Liver (tissue), 9 donors: ENCODE data around the gene PARD3. TPM values are rescaled to one million over a fixed set of nuclear protein-coding genes. Genes with fewer than 3 reads are reported as not detected.

Source experiments
- DNase-seq: peaks from one replicate; pipeline ENCODE4 v3.0.0-alpha.2; 2017; ENCODE audit warnings: low spot score
- H3K27ac ChIP-seq, 2 donors: one replicate each; pipeline ENCODE4 v1.7.0; 2013; ENCODE audit warnings: inconsistent platforms in 2 of 2, low read length in 2 of 2, control low read depth in 1 of 2, low read depth in 1 of 2, mild to moderate bottlenecking in 1 of 2
- H3K27me3 ChIP-seq, 4 donors: one replicate each; pipeline versions ENCODE4 v1.6.1 to v1.7.0; 2013; ENCODE audit warnings: low read length in 3 of 4, inconsistent platforms in 1 of 4, mild to moderate bottlenecking in 1 of 4, moderate library complexity in 1 of 4; ENCODE audit not compliant: control insufficient read depth in 4 of 4, insufficient read depth in 4 of 4
- H3K36me3 ChIP-seq, 4 donors: one replicate each; pipeline versions ENCODE4 v1.6.1 to v1.7.0; 2013; ENCODE audit warnings: low read length in 3 of 4, mild to moderate bottlenecking in 3 of 4, low read depth in 1 of 4, moderate library complexity in 1 of 4; ENCODE audit not compliant: control insufficient read depth in 4 of 4, insufficient read depth in 3 of 4
- H3K4me1 ChIP-seq, 4 donors: one replicate each; pipeline versions ENCODE4 v1.6.1 to v1.7.0; 2013; ENCODE audit warnings: low read length in 3 of 4, mild to moderate bottlenecking in 3 of 4, moderate library complexity in 1 of 4; ENCODE audit not compliant: control insufficient read depth in 4 of 4, insufficient read depth in 4 of 4
- H3K4me3 ChIP-seq, 3 donors: one replicate each; pipeline versions ENCODE4 v1.6.1 to v1.7.0; 2013; ENCODE audit warnings: low read length in 3 of 3, control low read depth in 1 of 3, low read depth in 1 of 3, mild to moderate bottlenecking in 1 of 3
- H3K9ac ChIP-seq, 2 donors: one replicate each; pipeline ENCODE4 v1.7.0; 2013; ENCODE audit warnings: low read length in 2 of 2, mild to moderate bottlenecking in 2 of 2, moderate library complexity in 2 of 2, control low read depth in 1 of 2, low read depth in 1 of 2
- H3K9me3 ChIP-seq, 4 donors: one replicate each; pipeline versions ENCODE4 v1.6.1 to v1.7.0; 2013; ENCODE audit warnings: low read length in 3 of 4; ENCODE audit not compliant: control insufficient read depth in 4 of 4
- EGR1 ChIP-seq, 2 donors: IDR thresholded peaks; 2 replicates each; pipeline ENCODE4 v1.6.1; 2016 to 2018; ENCODE audit warnings: antibody characterized with exemption in 2 of 2, low read depth in 2 of 2
- FOXA2 ChIP-seq: IDR thresholded peaks from 2 replicates; pipeline ENCODE4 v1.6.1; 2016; ENCODE audit warnings: antibody characterized with exemption
- GABPA ChIP-seq, 2 donors: IDR thresholded peaks in 1 of 2; conservative IDR thresholded peaks in 1 of 2; 2 replicates each; pipeline ENCODE4 v1.6.1; 2016; ENCODE audit warnings: antibody characterized with exemption in 2 of 2, mild to moderate bottlenecking in 1 of 2, moderate library complexity in 1 of 2
- HNF4A ChIP-seq, 2 donors: conservative IDR thresholded peaks; 2 replicates each; pipeline ENCODE4 v1.6.1; 2016; ENCODE audit warnings: antibody characterized with exemption in 2 of 2, mild to moderate bottlenecking in 2 of 2
- HNF4G ChIP-seq: IDR thresholded peaks from 2 replicates; pipeline ENCODE4 v1.6.1; 2016; ENCODE audit warnings: antibody characterized with exemption
- JUND ChIP-seq, 2 donors: IDR thresholded peaks; 2 replicates each; pipeline ENCODE4 v1.6.1; 2016; ENCODE audit warnings: antibody characterized with exemption in 2 of 2
- NR2F2 ChIP-seq: IDR thresholded peaks from 2 replicates; pipeline ENCODE4 v1.6.1; 2016; ENCODE audit warnings: antibody characterized with exemption
- RAD21 ChIP-seq, 2 donors: IDR thresholded peaks; 2 replicates each; pipeline ENCODE4 v1.6.1; 2016; ENCODE audit warnings: antibody characterized with exemption in 2 of 2, mild to moderate bottlenecking in 2 of 2
- RXRA ChIP-seq, 2 donors: IDR thresholded peaks; 2 replicates each; pipeline ENCODE4 v1.6.1; 2017 to 2018; ENCODE audit warnings: antibody characterized with exemption in 2 of 2, mild to moderate bottlenecking in 1 of 2
- SP1 ChIP-seq: IDR thresholded peaks from 2 replicates; pipeline ENCODE4 v1.6.1; 2018; ENCODE audit warnings: antibody characterized with exemption, mild to moderate bottlenecking
- TAF1 ChIP-seq: conservative IDR thresholded peaks from 2 replicates; pipeline ENCODE4 v1.6.1; 2016; ENCODE audit warnings: antibody characterized with exemption, mild to moderate bottlenecking
- YY1 ChIP-seq: IDR thresholded peaks from 2 replicates; pipeline ENCODE4 v1.6.1; 2016; ENCODE audit warnings: antibody characterized with exemption, mild to moderate bottlenecking
- WGBS: extraction: QIAGEN DNeasy Blood & Tissue Kit; methylation state at CpG from one replicate; pipeline ENCODE4 v1.1.7; 2013; 5-methylcytosine and 5-hydroxymethylcytosine counted together
- polyA plus RNA-seq, 2 donors: library from polyadenylated mRNA; stranded (reverse) in 1 of 2; unstranded in 1 of 2; fragments of 200-250 nt in 1 of 2; fragments of >200 nt in 1 of 2; fragmentation: Nextera tagmentation in 1 of 2; extraction: Ambion mirVana in 1 of 2; gene quantifications; one replicate each; pipeline versions ENCODE4 v1.2.1 to v1.2.3, GENCODE V29; 2013 to 2015
- total RNA-seq, 2 donors: library from RNA; depleted of rRNA; stranded (reverse); fragments of >200 nt; gene quantifications; one replicate each; pipeline ENCODE4 v1.2.3, GENCODE V29; 2014
- TF ChIP-seq, protein P1 (sequence below): IDR thresholded peaks from 2 replicates; pipeline ENCODE4 v1.6.1; 2016; ENCODE audit warnings: antibody characterized with exemption
- TF ChIP-seq, protein P2 (sequence below): IDR thresholded peaks from 2 replicates; pipeline ENCODE4 v1.6.1; 2016; ENCODE audit warnings: antibody characterized with exemption
- TF ChIP-seq, protein P3 (sequence below): fragments of 150-350 bp; IDR thresholded peaks from 2 replicates; pipeline ENCODE4 v1.5.1; 2017; ENCODE audit warnings: improper control_type of control experiment, low read depth, low read length; ENCODE audit not compliant: missing input control
- TF ChIP-seq, protein P4 (sequence below): IDR thresholded peaks from 2 replicates; pipeline ENCODE4 v1.6.1; 2016; ENCODE audit warnings: antibody characterized with exemption
- TF ChIP-seq, protein P5 (sequence below): IDR thresholded peaks from 2 replicates; pipeline ENCODE4 v1.6.1; 2016; ENCODE audit warnings: antibody characterized with exemption, mild to moderate bottlenecking
- donor health status: healthy.
- donor health status: healthy.
- donor health status: healthy.
- donor health status: healthy.
- donor health status: healthy.

Gene PARD3
- total and polyA plus RNA-seq, 4 donors = 12.3 to 43.8 (median 13.5) TPM

DNA sequence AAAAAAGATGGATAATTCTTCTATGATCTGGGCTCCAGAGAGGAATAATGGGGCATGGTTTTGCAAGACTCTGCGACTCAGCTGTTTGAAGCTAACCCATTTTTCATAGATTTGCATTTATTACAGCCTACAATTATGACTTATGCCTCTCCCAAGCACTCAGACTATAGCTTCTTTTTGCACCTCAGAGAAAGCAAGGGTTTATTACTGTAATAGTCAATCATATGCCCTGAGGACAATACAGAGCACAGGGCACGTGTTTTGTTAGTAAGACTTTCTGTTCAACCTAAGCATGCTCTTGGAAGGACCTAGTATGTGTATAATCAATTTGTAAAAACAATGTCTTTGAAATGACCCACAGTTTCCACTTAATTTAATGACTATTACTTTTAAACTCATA is 221.2 kb downstream of the PARD3 start:
- Histone ChIP-seq H3K9ac (no peak overlapping the region), H3K4me3 (no peak overlapping the region), H3K4me1 (no peaks in the 10 kb centered on the region), H3K27ac (no peak overlapping the region), H3K9me3 (no peaks in the 10 kb centered on the region), H3K27me3 (no peaks in the 10 kb centered on the region), H3K36me3 (no peaks in the 10 kb centered on the region)
- WGBS = 86% methylated on average over 2 of the region's 2 CpGs
- TF ChIP-seq TAF1 (no peak), HNF4G (no peak), HNF4A (conservative IDR thresholded peaks at IDR 0.05) (no peak), NR2F2 (no peak), EGR1 (IDR thresholded peaks at IDR 0.05; ENCODE audit: low read depth in 2 of 2) (no peak), RXRA (IDR thresholded peaks at IDR 0.05) (no peak), JUND (IDR thresholded peaks at IDR 0.05) (no peak), RAD21 (IDR thresholded peaks at IDR 0.05) (no peak), YY1 (no peak), SP1 (no peak), FOXA2 (no peak), GABPA (IDR thresholded peaks at IDR 0.05 in 1 of 2, conservative IDR thresholded peaks at IDR 0.05 in 1 of 2) (no peak)
- TF ChIP-seq, protein P1, sequence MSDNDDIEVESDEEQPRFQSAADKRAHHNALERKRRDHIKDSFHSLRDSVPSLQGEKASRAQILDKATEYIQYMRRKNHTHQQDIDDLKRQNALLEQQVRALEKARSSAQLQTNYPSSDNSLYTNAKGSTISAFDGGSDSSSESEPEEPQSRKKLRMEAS = no peak
- TF ChIP-seq, protein P2, sequence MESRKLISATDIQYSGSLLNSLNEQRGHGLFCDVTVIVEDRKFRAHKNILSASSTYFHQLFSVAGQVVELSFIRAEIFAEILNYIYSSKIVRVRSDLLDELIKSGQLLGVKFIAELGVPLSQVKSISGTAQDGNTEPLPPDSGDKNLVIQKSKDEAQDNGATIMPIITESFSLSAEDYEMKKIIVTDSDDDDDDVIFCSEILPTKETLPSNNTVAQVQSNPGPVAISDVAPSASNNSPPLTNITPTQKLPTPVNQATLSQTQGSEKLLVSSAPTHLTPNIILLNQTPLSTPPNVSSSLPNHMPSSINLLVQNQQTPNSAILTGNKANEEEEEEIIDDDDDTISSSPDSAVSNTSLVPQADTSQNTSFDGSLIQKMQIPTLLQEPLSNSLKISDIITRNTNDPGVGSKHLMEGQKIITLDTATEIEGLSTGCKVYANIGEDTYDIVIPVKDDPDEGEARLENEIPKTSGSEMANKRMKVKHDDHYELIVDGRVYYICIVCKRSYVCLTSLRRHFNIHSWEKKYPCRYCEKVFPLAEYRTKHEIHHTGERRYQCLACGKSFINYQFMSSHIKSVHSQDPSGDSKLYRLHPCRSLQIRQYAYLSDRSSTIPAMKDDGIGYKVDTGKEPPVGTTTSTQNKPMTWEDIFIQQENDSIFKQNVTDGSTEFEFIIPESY = no peak
- TF ChIP-seq, protein P3, sequence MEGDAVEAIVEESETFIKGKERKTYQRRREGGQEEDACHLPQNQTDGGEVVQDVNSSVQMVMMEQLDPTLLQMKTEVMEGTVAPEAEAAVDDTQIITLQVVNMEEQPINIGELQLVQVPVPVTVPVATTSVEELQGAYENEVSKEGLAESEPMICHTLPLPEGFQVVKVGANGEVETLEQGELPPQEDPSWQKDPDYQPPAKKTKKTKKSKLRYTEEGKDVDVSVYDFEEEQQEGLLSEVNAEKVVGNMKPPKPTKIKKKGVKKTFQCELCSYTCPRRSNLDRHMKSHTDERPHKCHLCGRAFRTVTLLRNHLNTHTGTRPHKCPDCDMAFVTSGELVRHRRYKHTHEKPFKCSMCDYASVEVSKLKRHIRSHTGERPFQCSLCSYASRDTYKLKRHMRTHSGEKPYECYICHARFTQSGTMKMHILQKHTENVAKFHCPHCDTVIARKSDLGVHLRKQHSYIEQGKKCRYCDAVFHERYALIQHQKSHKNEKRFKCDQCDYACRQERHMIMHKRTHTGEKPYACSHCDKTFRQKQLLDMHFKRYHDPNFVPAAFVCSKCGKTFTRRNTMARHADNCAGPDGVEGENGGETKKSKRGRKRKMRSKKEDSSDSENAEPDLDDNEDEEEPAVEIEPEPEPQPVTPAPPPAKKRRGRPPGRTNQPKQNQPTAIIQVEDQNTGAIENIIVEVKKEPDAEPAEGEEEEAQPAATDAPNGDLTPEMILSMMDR = no peak
- TF ChIP-seq, protein P4, sequence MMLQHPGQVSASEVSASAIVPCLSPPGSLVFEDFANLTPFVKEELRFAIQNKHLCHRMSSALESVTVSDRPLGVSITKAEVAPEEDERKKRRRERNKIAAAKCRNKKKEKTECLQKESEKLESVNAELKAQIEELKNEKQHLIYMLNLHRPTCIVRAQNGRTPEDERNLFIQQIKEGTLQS = no peak
- TF ChIP-seq, protein P5, sequence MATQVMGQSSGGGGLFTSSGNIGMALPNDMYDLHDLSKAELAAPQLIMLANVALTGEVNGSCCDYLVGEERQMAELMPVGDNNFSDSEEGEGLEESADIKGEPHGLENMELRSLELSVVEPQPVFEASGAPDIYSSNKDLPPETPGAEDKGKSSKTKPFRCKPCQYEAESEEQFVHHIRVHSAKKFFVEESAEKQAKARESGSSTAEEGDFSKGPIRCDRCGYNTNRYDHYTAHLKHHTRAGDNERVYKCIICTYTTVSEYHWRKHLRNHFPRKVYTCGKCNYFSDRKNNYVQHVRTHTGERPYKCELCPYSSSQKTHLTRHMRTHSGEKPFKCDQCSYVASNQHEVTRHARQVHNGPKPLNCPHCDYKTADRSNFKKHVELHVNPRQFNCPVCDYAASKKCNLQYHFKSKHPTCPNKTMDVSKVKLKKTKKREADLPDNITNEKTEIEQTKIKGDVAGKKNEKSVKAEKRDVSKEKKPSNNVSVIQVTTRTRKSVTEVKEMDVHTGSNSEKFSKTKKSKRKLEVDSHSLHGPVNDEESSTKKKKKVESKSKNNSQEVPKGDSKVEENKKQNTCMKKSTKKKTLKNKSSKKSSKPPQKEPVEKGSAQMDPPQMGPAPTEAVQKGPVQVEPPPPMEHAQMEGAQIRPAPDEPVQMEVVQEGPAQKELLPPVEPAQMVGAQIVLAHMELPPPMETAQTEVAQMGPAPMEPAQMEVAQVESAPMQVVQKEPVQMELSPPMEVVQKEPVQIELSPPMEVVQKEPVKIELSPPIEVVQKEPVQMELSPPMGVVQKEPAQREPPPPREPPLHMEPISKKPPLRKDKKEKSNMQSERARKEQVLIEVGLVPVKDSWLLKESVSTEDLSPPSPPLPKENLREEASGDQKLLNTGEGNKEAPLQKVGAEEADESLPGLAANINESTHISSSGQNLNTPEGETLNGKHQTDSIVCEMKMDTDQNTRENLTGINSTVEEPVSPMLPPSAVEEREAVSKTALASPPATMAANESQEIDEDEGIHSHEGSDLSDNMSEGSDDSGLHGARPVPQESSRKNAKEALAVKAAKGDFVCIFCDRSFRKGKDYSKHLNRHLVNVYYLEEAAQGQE = no peak
- no peak for DNase-seq
